Activated T-cell treated with anti-CD3 and anti-CD28 coated beads, Interleukin-2, amount 50 U/mL, for 4 hours (primary cell): Measurements from ENCODE around the gene DPYD. TPM values are rescaled to one million over a fixed set of nuclear protein-coding genes. Genes with fewer than 3 reads are reported as not detected.

Source experiments
- ATAC-seq, 2 donors: fragments of 200-7000 bp; cut with Tn5 transposase; one replicate each; pipeline ENCODE4 v1.10.0; 2021
- DNase-seq: peaks from one replicate; pipeline ENCODE4 v3.0.0-alpha.2; 2020
- H3K27me3 Mint-ChIP-seq: one replicate; pipeline ENCODE4 v1.8.0; 2021; ENCODE audit warnings: low read depth, mixed read lengths
- H3K36me3 Mint-ChIP-seq: one replicate; pipeline ENCODE4 v1.8.0; 2022; ENCODE audit warnings: mixed read lengths; ENCODE audit not compliant: insufficient read depth
- H3K4me1 Mint-ChIP-seq: one replicate; pipeline ENCODE4 v1.8.0; 2021; ENCODE audit warnings: low read depth, mixed read lengths
- H3K4me3 Mint-ChIP-seq: one replicate; pipeline ENCODE4 v1.8.0; 2021; ENCODE audit warnings: mild to moderate bottlenecking, moderate library complexity, mixed read lengths
- H3K9me3 Mint-ChIP-seq: one replicate; pipeline ENCODE4 v1.8.0; 2021; ENCODE audit warnings: mixed read lengths
- total RNA-seq, 3 donors: library from RNA; stranded (reverse); gene quantifications; one replicate each; pipeline ENCODE4 v1.2.1, GENCODE V29; 2021

DPYD gene
- total RNA-seq, 3 donors from 2014 or later = 2.1 to 3.5 (median 2.8) TPM

DNA sequence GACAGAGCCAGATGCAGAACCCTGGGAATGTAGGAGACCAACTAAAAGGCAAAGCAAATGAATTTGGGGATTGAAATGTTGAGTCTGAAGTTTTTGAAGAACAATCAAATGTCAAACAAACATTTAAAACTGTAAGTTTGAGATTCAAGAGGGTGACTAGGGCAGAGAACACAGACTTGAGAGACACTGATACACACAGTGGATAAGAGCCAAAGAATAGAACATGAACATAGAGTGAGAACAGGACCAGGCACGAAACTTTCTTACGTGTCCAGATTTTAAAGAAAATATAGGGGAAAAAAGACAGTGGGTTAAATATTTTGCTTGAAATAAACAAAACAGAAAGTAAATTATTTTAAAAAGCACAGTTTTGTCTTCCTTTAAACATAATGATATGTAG, 115.7 kb downstream of the DPYD start:
- H3K4me1 Mint-ChIP-seq = peaks cover 3% of the 10 kb centered on the region
- ATAC-seq (no peak), DNase-seq (no peak)
- H3K36me3 Mint-ChIP-seq = peaks cover 20% of the 10 kb centered on the region
- H3K4me3 Mint-ChIP-seq = no peak overlapping the region
- H3K9me3 Mint-ChIP-seq = peaks cover 4% of the 10 kb centered on the region
- H3K27me3 Mint-ChIP-seq = no peaks in the 10 kb centered on the region

DNA sequence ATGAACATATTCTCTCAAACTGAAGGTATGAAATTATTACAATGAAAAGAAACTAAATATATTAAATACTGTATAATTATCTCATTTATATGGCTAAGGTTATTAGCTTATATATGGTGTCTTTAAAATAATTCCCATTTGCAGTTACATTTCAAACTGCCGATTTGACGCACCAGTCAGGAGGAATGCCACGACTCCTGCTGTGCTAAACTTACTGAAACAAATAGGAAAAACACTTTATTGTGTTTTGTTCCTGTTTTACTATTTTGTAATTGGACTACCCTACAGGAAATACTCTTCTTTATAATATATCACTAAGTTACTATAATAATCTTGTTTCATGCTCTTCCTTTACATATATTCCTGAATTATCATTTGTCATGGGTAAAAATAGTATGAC, 117.8 kb downstream of the DPYD start:
- no peak for ATAC-seq
- Mint-ChIP-seq H3K4me3 (no peak overlapping the region), H3K4me1 (peaks cover 3% of the 10 kb centered on the region)

DNA sequence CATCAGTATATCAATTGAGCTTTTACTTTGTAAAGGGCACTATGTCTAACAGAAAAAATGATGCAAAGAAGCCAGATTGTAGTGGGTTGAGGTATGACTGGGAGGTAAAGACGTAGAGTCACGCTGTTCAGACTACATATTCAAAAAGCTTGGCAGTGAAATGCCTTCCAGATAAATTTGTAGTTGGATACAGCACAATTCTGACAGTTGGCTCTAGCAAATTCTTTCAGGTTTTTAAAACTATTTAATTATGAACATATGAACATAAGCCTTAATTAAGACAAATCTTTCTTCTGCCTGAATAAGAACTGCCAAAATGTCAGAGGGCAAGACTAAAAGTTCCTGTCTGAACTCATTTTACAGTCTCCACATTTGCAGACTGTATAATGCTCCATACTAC, 118.8 kb downstream of the DPYD start:
- H3K4me1 Mint-ChIP-seq = peaks cover 3% of the 10 kb centered on the region

More for the DNA sequence above, 117.8 kb downstream of the DPYD start:
- DNase-seq = no peak
- Mint-ChIP-seq H3K36me3 (peaks cover 17% of the 10 kb centered on the region), H3K27me3 (no peaks in the 10 kb centered on the region), H3K9me3 (no peaks in the 10 kb centered on the region)

DNA sequence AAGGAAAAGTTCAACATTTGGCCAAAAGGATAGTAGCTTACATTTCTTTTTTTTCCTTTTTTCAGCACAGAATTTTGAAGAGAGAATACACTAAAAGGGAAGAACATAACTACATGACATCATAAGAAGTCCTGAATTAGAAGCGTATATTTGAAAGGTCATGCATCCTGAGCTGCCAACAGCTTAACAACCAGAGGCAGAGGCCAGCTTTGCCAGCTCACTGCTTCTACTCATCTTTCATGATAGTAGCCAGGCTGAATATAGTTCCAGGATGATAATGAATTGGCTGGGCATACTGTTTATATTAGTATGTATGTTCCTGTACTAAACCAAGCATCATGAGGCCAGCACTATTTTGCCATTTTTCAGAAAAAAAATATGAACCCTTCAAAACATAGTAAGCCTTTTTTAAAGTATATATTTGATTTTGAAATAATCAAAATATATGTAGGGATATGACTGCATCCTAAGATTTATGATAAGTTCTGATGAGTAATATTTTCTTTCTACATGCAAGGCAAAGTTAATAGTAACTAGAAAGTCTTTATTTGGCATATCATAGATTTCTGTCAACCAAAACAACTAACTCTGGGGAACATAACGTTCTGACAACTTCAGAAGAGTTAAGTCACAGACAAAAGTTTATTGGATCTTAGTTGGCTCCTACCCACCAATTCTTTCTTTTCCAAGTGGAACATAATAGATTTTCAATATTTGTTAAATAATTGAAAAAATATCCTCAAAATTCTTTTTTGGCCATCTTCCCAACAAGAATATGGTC, 123.2 kb downstream of the DPYD start:
- H3K27me3 Mint-ChIP-seq = no peaks in the 10 kb centered on the region
- DNase-seq (no peak), ATAC-seq (no peak)
- H3K4me3 Mint-ChIP-seq = no peak overlapping the region
- H3K4me1 Mint-ChIP-seq = peaks cover 5% of the 10 kb centered on the region
- no peaks in the 10 kb centered on the region for H3K9me3 Mint-ChIP-seq
- H3K36me3 Mint-ChIP-seq = peaks cover 5% of the 10 kb centered on the region

More for the DNA sequence above, 118.8 kb downstream of the DPYD start:
- DNase-seq (no peak), ATAC-seq (no peak)
- H3K36me3 Mint-ChIP-seq = peaks cover 12% of the 10 kb centered on the region
- no peaks in the 10 kb centered on the region for H3K27me3 Mint-ChIP-seq
- H3K4me3 Mint-ChIP-seq = no peak overlapping the region
- no peaks in the 10 kb centered on the region for H3K9me3 Mint-ChIP-seq

DNA sequence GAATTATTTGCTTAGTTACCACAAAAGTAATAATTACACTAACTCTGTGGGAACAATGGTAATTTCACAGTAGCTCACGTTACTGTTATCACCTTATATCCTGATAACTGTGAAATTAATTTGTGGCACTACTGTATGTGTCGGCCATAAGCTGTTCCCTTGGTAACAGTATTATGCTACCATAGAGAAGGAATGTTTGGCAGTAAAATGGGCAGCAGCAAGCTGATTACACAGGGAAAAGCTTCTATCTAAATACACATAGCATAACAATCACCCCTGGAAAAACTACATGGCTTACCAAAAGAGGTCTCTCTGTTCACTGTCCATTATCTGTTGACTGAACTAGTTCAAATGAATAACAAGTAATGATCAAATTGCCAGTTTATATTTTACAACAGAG, 124.1 kb downstream of the DPYD start:
- DNase-seq (no peak), ATAC-seq (no peak)
- H3K36me3 Mint-ChIP-seq = peaks cover 4% of the 10 kb centered on the region

GRCh38 chr1:97792655-97793054, 128.2 kb downstream of the DPYD start:
- Mint-ChIP-seq H3K36me3 (peaks cover 2% of the 10 kb centered on the region), H3K9me3 (no peaks in the 10 kb centered on the region), H3K4me3 (no peak overlapping the region), H3K27me3 (no peaks in the 10 kb centered on the region), H3K4me1 (peaks cover 32% of the 10 kb centered on the region)
- no peak for DNase-seq
- ATAC-seq = no peak

More for the DNA sequence above, 124.1 kb downstream of the DPYD start:
- Mint-ChIP-seq H3K4me3 (no peak overlapping the region), H3K9me3 (no peaks in the 10 kb centered on the region), H3K27me3 (no peaks in the 10 kb centered on the region), H3K4me1 (peaks cover 8% of the 10 kb centered on the region)

DNA sequence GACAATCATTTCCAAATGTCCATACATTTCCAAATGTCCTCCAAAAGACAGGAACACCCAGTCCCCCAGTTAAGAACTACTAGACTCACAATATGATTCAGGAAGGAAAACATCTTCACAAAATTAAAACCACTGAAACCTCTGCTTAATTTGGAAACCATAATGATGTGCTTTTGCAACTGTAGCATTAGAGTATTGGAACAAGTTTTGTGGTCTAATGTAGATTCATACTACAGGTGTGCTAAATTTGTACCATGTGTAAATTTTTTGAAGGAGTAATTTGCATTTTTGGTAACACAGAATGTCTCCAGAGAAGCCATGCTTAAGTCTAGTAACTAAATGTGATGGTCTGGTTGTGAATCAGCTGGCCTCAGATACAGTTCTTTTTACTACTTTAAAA, 129.6 kb downstream of the DPYD start:
- H3K4me1 Mint-ChIP-seq = peaks cover 32% of the 10 kb centered on the region
- DNase-seq (no peak), ATAC-seq (peak; percentile 79 to 91)
- no peak overlapping the region for H3K4me3 Mint-ChIP-seq
- peaks cover 7% of the 10 kb centered on the region for H3K36me3 Mint-ChIP-seq
- no peaks in the 10 kb centered on the region for H3K9me3 Mint-ChIP-seq
- no peaks in the 10 kb centered on the region for H3K27me3 Mint-ChIP-seq

- Mint-ChIP-seq H3K4me3 (no peak overlapping the region), H3K4me1 (peaks cover 27% of the 10 kb centered on the region), H3K9me3 (no peaks in the 10 kb centered on the region), H3K27me3 (no peaks in the 10 kb centered on the region), H3K36me3 (peaks cover 7% of the 10 kb centered on the region)
- DNase-seq (no peak), ATAC-seq (no peak)
Observed at GRCh38 chr1:97787231-97787630, 133.6 kb downstream of the DPYD start.

DNA sequence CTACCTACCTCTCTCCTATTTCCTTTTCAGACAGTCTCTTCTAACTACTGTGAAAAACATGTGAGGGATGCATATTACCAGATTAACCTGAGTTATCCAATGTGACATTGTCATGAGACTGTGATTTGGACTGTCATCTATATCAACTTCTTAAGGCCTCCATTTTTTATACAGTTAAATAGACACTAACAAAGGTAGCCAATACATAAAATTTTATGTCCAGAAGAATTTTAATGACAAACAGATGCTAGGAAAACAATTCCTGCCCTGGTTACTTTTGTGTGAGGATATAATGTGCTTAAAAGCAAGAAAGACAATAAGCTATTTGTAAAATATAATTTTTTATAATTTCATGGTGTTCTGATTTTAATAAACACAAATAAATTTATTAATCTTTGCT, 136.2 kb downstream of the DPYD start:
- Mint-ChIP-seq H3K4me1 (peaks cover 14% of the 10 kb centered on the region), H3K27me3 (no peaks in the 10 kb centered on the region), H3K9me3 (no peaks in the 10 kb centered on the region), H3K4me3 (no peak overlapping the region), H3K36me3 (peaks cover 10% of the 10 kb centered on the region)
- ATAC-seq (no peak), DNase-seq (no peak)

DNA sequence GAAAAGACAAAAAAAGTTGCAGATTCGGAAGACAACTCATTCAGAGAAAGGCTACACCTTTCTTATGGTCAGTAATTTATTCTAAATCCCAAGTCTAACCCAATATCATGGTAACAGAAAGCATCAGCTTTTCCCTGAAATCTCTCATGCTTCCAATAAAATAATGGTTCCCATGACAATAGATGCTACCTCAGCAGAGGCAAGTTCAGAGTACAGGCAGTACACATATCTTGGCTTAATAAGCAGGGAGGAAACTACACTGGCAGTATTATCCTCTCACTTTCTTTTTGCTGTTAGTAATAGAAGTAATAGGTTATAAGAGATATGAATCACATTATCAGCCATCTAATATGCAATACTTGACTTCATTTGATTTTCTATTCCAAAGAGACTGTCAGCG, 137.1 kb downstream of the DPYD start:
- Mint-ChIP-seq H3K36me3 (peaks cover 10% of the 10 kb centered on the region), H3K27me3 (no peaks in the 10 kb centered on the region), H3K4me1 (peaks cover 9% of the 10 kb centered on the region), H3K9me3 (no peaks in the 10 kb centered on the region), H3K4me3 (no peak overlapping the region)
- DNase-seq (no peak), ATAC-seq (no peak)

DNA sequence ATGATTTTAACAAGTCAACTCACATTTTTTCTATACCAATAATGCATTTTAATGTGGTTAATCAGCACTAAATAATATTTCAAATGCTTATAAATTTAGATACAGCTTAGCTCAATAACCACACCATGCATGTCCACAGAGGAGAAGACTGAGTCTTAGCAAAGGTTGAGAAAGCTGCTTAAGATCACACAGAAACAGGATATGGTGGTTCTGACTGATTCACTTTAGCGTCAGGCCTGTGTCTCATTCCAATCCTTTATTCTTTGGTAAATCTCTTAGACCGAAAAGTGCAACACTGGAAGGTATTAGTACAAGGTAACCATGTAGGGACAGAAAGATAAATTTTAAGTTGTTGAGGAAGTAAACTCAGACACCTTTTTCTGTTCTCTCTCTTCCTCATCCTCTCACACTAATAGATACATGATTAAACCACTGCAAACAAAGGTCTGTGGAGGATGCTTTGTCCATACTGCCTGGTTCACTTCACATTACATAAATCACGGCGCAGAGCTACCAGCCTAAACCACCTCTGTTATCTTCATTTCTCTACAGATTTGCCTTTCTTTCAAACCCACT, 139.0 kb downstream of the DPYD start:
- Mint-ChIP-seq H3K4me3 (no peak overlapping the region), H3K27me3 (no peaks in the 10 kb centered on the region), H3K4me1 (peaks cover 9% of the 10 kb centered on the region), H3K36me3 (peaks cover 10% of the 10 kb centered on the region), H3K9me3 (no peaks in the 10 kb centered on the region)
- DNase-seq (no peak), ATAC-seq (peak in 1 of 2 donors; percentile 43)

GRCh38 chr1:97780884-97781283, 139.9 kb downstream of the DPYD start:
- H3K36me3 Mint-ChIP-seq = peaks cover 10% of the 10 kb centered on the region
- no peaks in the 10 kb centered on the region for H3K9me3 Mint-ChIP-seq
- no peak for ATAC-seq
- no peaks in the 10 kb centered on the region for H3K27me3 Mint-ChIP-seq
- peaks cover 9% of the 10 kb centered on the region for H3K4me1 Mint-ChIP-seq
- no peak overlapping the region for H3K4me3 Mint-ChIP-seq
- DNase-seq = no peak

GRCh38 chr1:97778718-97779117, 142.1 kb downstream of the DPYD start:
- no peaks in the 10 kb centered on the region for H3K27me3 Mint-ChIP-seq
- H3K9me3 Mint-ChIP-seq = no peaks in the 10 kb centered on the region
- DNase-seq (no peak), ATAC-seq (no peak)
- H3K4me1 Mint-ChIP-seq = peaks cover 9% of the 10 kb centered on the region
- peaks cover 10% of the 10 kb centered on the region for H3K36me3 Mint-ChIP-seq
- no peak overlapping the region for H3K4me3 Mint-ChIP-seq

DNA sequence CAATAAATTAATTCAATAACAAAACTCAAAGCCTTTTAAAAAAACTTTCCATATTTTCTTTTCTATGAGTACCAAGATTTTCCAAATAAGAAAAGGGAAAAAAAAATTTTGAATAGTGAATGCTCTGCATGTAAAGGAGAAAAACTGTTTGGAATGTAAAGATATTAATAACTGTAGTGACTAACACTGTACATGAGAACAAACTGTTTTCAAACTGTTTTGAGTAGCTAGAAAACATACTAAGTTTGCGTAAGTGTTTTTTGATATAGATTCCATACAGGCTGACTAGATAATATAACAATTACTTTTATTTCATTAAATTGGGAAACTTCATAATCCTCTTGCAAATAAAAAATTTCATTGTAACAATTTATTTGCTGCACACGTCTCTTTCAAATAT, 150.5 kb downstream of the DPYD start:
- peaks cover 11% of the 10 kb centered on the region for H3K36me3 Mint-ChIP-seq
- H3K27me3 Mint-ChIP-seq = no peaks in the 10 kb centered on the region
- H3K4me1 Mint-ChIP-seq = no peaks in the 10 kb centered on the region
- H3K9me3 Mint-ChIP-seq = no peaks in the 10 kb centered on the region
- H3K4me3 Mint-ChIP-seq = no peak overlapping the region
- ATAC-seq = no peak
- no peak for DNase-seq

DNA sequence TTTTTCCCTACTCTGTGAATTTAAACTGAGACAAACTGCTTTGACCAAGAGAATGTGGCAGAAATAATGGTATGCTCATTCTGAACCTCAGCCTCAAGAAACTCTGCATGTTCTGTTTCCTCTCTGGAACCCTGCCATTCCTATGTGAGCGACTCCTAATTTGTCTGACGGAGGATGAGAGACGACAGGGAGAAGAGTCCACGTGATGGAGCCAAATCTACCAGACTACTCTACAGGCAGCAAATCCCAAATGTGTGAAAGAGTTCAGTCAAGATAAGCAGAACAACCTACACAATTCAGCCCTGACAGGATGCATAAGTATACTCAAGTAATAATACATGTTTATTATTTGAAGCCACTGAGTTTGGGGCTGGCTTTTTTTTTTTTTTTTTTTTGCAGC, 153.5 kb downstream of the DPYD start:
- DNase-seq (no peak), ATAC-seq (no peak)
- Mint-ChIP-seq H3K4me3 (no peak overlapping the region), H3K27me3 (no peaks in the 10 kb centered on the region), H3K36me3 (peaks cover 18% of the 10 kb centered on the region), H3K9me3 (peaks cover 3% of the 10 kb centered on the region), H3K4me1 (peaks cover 2% of the 10 kb centered on the region)
